RKO (cell line): ENCODE data around the gene RASGRP4.
"Not testable (repeated sequence)": the region's sequence is repeated elsewhere in the genome, so short reads cannot be mapped to it uniquely, and the experiment has no call there.

Experiments
- DNase-seq: peaks from one replicate; pipeline ENCODE4 v3.0.0-alpha.2; 2016; ENCODE audit warnings: low spot score

RASGRP4 gene, protein sequence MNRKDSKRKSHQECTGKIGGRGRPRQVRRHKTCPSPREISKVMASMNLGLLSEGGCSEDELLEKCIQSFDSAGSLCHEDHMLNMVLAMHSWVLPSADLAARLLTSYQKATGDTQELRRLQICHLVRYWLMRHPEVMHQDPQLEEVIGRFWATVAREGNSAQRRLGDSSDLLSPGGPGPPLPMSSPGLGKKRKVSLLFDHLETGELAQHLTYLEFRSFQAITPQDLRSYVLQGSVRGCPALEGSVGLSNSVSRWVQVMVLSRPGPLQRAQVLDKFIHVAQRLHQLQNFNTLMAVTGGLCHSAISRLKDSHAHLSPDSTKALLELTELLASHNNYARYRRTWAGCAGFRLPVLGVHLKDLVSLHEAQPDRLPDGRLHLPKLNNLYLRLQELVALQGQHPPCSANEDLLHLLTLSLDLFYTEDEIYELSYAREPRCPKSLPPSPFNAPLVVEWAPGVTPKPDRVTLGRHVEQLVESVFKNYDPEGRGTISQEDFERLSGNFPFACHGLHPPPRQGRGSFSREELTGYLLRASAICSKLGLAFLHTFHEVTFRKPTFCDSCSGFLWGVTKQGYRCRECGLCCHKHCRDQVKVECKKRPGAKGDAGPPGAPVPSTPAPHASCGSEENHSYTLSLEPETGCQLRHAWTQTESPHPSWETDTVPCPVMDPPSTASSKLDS

DNA sequence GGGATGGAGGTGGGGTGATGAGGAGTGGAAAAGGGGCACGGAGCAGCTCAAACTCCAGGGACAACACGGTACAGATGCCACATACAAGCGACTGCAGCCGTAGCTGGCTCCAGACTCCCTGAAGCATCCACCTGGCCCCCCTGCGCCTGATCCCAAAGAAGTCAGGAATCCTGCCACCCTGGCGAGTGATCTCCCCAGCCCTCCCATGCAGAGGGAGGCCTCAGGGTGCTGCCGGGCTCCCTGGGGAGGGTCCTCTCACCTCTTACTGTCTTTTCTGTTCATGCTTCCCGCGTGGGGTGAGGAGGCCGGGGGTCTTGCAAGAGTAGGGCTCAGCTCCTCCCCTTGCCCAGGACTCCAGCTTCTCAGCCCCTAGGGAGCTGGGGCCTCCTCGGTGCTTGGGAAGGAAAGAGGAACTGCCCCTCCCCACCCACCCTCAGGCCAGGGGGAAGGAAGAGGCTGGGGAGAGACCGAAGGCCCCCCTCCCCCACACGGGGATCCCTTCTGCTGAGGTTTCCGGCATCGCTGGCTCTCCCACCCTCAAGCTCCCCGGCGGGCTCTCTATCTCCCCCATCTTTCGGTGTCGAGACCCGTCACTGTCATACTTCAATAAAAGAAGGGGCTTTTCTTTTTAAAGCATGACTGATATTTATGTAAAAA lies at the start of gene RASGRP4:
TSS of gene RASGRP4 (minus strand) at position 410 of the 657 bp plus-strand sequence. CDS start at position 282, 128 bp downstream.
- DNase-seq, result no peak

DNA sequence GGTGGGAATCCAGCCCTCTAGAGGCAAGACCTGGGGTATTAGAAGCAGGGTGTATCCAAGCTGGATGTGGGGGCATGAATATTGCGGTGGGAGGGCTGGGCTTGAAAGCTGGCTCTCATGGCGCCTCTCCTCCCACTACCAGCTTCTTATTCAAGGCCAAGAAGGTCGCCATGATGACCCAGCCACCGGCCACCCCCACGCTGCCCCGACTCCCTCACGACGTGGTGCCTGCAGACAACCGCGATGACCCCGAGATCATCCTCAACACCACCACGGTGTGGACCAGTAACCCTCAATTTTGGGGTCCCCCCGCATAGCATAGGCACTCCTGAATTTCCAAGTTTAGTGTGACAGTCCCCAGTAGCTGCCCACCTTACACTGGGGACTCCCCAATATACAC lies 49.2 kb upstream of the RASGRP4 start:
- no peak for DNase-seq

GRCh38 chr19:38473201-38473600 lies 47.2 kb upstream of the RASGRP4 start:
- DNase-seq, result no peak

DNA sequence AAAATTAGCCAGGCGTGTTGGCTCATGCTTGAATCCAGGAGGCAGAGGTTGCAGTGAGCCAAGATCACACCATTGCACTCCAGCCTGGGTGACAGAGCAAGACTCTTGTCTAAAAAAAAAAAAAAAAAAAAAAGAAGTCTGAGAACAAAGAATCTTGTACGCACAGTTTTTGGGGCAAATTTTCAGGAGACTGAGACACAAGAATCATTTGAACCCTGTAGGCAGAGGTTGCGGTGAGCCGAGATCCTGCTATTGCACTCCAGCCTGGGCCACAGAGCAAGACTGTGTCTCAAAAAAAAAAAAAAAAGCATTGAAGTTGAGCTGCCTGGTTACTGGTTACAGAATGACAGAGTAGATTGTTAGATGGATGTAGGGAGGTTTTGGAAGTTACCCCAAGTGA lies 46.7 kb upstream of the RASGRP4 start:
- DNase-seq, result not testable (repeated sequence)

DNA sequence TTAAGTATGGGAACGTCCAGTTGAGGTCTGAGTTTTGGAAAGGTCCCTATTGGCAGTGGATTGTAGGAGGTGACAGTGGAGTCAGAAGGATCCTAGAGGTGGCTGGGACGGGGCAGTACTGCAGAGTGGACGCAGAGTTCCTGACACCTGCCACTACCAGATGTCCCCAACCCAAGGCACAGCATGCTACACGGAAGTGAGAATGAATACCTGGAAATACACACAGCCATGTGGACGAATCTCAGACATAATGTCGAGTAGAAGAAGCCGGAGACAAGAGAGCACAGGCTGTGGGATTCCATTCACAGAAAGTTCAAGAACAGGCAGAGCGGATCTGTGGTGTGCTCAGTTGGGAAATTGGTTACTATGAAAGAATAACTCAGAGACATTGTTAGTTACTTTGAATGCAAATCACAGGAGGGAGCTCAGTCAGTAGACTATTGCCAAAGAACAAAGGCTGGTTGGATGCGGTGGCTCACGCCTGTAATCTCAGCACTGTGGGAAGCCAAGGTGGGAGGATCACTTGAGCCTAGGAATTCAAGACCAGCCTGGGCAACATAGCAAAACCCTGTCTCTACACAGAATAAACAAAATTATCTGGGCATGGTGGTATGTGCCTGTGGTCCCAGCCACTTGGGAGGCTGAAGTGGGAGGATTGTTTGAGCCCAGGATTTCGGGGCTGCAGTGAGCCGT lies 44.9 kb upstream of the RASGRP4 start:
- DNase-seq, result no peak

- no peak for DNase-seq
Observed at GRCh38 chr19:38469151-38469550, 43.1 kb upstream of the RASGRP4 start.

GRCh38 chr19:38467541-38468525 lies 41.8 kb upstream of the RASGRP4 start:
- no peak for DNase-seq

DNA sequence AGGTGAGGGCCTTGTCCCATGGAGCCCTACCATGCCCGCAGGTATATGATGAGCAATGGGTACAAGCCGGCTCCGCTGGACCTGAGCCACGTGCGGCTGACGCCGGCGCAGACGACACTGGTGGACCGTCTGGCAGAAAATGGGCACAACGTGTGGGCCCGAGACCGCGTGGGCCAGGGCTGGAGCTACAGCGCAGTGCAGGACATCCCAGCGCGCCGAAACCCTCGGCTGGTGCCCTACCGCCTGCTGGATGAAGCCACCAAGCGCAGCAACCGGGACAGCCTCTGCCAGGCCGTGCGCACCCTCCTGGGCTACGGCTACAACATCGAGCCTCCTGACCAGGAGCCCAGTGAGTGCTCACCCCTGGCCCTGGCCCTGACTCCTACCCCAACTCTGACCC lies 40.0 kb upstream of the RASGRP4 start:
- DNase-seq, result no peak

- no peak for DNase-seq
Observed at GRCh38 chr19:38464421-38465082, 38.5 kb upstream of the RASGRP4 start.

GRCh38 chr19:38463365-38463764 lies 37.3 kb upstream of the RASGRP4 start:
- DNase-seq, result no peak

GRCh38 chr19:38458991-38459390 lies 33.0 kb upstream of the RASGRP4 start:
- DNase-seq, result no peak

GRCh38 chr19:38457690-38458405 lies 31.8 kb upstream of the RASGRP4 start:
- no peak for DNase-seq

GRCh38 chr19:38457202-38457601 lies 31.2 kb upstream of the RASGRP4 start:
- no peak for DNase-seq

DNA sequence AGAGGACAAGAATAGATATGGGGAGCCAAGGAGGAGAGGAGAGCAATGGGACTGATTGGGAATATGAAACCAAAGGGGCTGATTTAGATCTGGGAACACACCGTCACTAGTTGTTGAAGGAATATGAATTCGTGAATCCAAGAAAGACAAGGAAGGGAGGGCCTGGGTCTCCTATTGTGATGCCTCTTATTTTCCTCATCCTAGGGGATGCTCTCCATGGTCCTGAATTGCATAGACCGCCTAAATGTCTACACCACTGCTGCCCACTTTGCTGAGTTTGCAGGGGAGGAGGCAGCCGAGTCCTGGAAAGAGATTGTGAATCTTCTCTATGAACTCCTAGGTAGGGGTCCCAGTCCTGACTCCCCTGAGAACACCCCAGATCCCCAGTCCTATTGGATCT lies 29.0 kb upstream of the RASGRP4 start:
- no peak for DNase-seq

- DNase-seq, result no peak
Observed at GRCh38 chr19:38453596-38453995, 27.6 kb upstream of the RASGRP4 start.

GRCh38 chr19:38452430-38453366 lies 26.7 kb upstream of the RASGRP4 start:
- no peak for DNase-seq

DNA sequence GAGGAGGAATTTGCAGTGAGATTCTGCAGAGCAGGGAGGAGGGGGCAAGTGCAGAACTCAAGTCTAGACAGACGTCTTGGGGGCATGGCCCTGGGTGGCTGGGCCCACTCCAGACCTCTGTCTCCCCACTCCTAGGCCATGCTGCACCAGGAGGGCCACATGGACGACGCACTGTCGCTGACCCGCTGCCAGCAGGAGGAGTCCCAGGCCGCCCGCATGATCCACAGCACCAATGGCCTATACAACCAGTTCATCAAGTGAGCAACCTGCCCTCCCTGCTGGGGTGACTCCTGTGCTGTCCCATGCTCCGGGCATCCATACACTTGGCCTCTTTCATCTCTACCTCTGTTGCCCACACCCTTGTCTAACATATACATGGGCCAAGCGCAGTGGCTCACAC lies 25.6 kb upstream of the RASGRP4 start:
- no peak for DNase-seq

DNA sequence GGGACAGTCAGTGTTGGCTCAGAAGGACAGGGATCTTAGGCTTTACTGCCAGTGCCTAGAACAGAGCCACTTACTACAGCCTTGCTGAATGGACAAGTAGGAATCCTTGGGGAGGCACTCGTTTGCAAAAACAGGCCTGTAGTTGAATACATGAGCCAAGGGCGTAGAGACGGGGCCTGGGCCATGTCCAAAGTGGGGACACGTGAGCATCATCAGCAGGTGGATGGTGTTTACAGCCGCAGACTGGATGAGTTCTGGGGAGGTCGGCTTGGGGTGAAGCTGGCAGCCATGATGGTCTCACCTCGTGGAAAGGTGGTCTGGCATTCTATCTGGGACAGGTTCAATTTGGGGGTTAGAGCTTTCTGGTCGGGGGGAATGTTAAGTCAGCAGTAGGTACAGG lies 25.0 kb upstream of the RASGRP4 start:
- DNase-seq, result no peak

DNA sequence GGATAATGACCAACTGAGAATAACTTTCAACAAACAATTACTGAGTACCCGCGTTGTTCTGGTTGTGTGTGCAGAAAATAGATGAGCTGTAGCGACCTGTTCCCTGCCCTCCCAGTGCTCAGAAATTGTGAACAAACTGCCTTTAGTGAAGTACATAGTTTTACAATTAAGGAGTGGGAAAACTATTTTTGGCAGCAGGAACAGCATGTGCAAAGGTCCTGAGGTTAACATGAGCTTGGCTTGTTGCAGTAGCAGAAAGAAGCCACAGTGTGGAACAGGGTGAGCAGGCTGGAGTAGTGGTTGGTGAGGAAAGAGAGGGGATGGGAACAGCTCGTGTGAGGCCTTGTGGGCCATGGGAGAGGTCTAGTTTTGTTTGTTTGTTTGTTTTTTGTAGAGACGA lies 23.5 kb upstream of the RASGRP4 start:
- no peak for DNase-seq
